ENCODE measurements around the gene GRIK4.
"Not testable (repeated sequence)": the region's sequence is repeated elsewhere in the genome, so short reads cannot be mapped to it uniquely, and the experiment has no call there.

GRIK4 gene, protein sequence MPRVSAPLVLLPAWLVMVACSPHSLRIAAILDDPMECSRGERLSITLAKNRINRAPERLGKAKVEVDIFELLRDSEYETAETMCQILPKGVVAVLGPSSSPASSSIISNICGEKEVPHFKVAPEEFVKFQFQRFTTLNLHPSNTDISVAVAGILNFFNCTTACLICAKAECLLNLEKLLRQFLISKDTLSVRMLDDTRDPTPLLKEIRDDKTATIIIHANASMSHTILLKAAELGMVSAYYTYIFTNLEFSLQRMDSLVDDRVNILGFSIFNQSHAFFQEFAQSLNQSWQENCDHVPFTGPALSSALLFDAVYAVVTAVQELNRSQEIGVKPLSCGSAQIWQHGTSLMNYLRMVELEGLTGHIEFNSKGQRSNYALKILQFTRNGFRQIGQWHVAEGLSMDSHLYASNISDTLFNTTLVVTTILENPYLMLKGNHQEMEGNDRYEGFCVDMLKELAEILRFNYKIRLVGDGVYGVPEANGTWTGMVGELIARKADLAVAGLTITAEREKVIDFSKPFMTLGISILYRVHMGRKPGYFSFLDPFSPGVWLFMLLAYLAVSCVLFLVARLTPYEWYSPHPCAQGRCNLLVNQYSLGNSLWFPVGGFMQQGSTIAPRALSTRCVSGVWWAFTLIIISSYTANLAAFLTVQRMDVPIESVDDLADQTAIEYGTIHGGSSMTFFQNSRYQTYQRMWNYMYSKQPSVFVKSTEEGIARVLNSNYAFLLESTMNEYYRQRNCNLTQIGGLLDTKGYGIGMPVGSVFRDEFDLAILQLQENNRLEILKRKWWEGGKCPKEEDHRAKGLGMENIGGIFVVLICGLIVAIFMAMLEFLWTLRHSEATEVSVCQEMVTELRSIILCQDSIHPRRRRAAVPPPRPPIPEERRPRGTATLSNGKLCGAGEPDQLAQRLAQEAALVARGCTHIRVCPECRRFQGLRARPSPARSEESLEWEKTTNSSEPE

GRCh38 chr11:120511116-120511819, at the start of gene GRIK4:
GRIK4 (plus strand) TSS chr11:120511748; CDS start chr11:120660319, 148,571 bp downstream.
- no peak for FAIRE-seq

DNA sequence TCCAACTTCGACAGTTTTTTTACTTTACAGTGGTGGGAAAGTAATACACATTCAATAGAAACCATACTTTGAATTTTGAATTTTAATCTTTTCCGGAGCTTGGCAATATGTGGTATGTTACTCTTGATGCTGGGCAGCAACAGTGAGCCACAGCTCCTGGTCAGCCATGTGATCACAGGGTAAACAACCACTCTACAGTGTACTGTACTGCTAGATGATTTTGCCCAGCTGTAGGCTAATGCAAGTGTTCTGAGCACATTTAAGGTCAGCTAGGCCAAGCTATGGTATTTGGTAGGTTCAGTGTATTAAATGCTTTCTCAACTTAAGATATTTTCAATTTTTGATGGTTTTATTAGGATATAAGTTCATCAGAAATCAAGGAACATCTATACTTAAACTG, 48.7 kb upstream of the GRIK4 start:
- FAIRE-seq = no peak

DNA sequence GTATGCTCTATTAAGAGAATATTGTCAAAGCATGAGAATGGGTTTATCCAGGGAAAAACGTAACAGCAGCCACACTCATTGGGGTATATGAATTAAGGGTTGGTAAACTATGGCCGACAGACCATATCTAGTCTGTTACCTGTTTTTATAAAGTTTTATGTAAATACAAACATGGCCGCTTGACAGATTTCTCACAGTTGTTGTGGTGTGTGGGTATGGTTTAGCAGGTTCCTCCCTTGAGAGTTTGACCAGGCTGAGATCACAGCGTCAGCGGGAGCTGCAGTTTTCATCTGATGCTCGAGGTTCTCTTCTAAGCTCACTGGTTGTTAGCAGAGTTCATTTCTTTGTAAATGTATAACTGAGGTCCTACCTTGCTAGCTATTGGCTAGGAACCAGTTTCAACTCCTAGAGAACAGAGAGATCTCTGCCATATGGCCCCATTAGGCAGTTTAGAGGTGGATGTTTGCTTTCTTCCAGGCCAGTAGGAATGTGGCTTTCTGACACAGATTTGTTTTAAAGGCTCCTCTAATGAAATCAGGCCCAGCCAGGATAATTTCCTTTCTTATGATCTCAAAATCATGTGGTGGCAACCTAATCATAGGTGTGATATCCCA, 45.5 kb upstream of the GRIK4 start:
- no peak for FAIRE-seq

DNA sequence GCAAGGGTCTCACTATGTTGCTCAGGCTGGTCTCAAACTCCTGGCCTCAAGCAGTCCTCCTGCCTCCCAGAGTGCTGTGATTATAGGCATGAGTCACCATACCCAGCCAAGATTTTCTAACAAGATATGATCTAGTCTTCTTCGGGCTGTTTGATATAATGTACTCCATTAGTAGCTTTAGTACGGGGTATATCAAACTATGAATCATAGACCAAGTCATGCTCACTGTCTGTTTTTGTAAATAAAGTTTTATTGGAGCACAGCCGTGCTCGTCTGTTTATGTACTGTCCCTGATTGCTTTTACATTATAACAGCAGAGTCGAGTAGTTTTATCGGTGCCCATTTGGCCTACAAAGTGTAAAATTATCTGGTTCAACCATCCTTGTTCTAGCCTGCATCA, 43.9 kb upstream of the GRIK4 start:
- no peak for FAIRE-seq

DNA sequence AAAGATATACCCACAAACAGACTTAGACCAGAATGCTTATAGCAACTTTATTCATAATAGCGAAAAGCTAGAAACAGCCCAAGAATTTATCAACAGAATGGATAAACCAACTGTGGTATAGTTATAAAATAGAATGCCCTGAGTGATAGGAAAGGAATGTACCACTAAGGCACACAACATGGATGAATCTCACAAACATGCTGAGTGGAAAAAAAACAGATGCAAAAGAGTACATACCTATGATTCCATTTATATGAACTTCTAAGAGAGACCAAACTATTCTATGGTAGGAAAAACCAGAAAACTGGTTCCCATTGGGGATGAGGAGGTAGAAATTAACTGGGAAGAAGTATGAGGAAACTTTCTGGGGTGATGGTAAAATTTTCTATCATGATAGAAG, 40.4 kb upstream of the GRIK4 start:
- FAIRE-seq = no peak

GRCh38 chr11:120471994-120472393, 39.6 kb upstream of the GRIK4 start:
- FAIRE-seq = no peak

- no peak for FAIRE-seq
Observed at GRCh38 chr11:120473503-120473902, 38.0 kb upstream of the GRIK4 start.

- no peak for FAIRE-seq
Observed at GRCh38 chr11:120482149-120482548, 29.4 kb upstream of the GRIK4 start.

- FAIRE-seq = no peak
Observed at GRCh38 chr11:120484722-120485121, 26.8 kb upstream of the GRIK4 start.

DNA sequence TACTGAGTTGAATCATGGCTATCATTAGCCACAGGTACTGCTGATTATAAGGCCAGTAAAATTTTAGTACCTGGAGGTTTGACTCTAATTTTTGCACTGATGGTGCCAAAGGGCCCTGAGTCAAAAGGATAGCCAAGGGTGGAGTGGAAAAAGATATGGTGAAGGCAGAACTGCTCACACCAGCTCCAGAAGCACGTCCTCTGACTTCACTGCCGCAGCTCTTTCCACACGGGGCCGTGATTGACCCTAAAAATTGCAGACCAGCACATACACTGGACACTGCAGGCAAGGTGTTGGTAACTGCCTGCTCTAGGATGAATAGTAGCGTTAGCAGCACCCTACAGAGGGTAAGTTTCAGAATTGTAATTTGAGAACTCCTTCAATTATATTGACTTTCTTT, 25.4 kb upstream of the GRIK4 start:
- FAIRE-seq = no peak

DNA sequence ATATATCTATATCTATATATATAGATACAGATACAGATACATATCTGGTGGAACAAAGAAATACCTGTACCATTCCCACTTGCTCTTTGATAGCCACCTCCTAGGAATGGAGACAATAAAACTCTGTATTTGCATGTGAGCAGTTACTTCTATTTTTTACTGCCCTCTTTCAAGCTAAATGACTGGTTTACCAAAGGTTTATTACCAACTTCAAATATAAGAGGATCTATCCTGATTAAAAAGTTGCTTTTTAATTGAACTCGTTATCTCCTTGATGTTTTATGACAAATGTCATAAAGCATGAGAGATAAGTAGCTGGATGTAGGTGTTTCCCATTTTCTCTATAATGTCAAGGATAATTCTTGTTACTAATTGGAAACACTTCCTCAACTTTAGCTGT, 21.7 kb upstream of the GRIK4 start:
- FAIRE-seq = no peak

DNA sequence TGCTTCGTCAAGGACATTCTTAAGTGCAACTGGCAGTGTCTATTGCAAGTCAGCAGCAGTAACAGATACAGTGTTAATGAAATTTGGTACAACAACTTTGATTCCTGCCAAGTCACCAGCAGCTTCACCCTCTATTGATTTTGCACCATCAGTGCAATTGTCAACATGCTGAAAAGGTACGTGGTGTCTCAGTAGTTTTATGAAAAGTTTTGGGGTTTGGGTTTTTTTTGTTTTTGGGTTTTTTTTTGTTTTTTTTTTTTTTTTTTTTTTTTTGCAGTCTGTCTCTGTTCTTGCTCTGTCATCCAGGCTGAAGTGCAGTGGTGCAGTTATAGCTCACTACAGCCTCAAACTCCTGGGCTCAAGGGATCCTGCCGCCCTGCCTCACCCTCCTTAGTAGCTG, 19.1 kb upstream of the GRIK4 start:
- FAIRE-seq = no peak

GRCh38 chr11:120494595-120494994, 17.0 kb upstream of the GRIK4 start:
- FAIRE-seq = no peak

- FAIRE-seq = no peak
Observed at GRCh38 chr11:120499088-120499487, 12.5 kb upstream of the GRIK4 start.

- no peak for FAIRE-seq
Observed at GRCh38 chr11:120499859-120500258, 11.7 kb upstream of the GRIK4 start.

- no peak for FAIRE-seq
Observed at GRCh38 chr11:120500414-120501071, 11.0 kb upstream of the GRIK4 start.

DNA sequence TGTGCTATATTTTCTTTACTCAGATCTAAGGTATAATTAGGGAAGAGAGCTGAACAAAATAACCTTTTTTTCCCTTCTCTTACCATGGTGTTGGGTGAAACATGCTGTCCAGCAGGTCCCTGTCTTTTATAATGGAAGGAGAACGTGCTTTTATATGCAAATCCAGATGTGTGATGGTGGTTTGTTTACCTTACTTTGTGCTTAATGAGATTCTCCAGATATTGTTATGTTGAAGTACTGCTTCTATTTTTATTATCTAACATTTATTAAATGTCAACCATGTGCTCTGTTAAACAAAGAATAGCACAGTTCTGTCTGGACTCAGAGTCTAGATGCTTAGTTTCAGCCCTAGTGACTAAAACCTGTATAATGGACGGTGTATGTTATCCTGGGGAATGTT, 10.1 kb upstream of the GRIK4 start:
- FAIRE-seq = no peak

DNA sequence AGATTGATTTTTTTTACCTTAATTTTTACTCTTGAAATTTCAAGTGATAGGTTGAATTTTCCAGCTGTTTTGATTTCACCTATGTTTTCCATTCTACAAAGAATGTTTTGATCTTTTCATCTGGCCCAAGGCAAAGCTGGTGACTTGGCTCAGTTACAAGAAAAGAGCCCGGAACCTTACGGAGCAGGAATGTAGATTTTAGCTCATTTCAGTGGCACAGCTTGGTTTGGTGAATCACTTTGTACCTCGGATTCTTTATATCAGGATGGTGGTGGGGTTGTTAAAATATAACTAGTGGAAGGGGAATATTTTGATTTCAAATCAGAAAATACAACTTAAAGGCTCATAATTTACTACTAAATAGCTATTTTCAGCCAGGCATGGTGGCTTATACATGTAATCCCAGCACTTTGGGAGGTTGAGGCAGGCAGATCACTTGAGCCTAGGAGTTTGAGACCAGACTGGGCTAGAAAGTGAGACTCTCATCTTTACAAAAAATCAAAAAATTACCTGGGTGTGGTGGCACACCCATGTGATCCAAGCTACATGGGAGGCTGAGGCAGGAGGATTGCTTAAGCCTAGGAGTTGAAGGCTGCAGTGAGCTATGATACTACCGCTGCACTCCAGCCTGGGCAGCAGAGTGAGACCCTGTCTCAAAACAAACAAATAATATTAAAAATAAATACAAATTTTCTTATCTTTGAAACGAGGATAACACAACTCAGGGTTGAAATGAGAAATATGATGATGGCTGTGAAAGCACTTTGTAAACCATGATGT, 9.4 kb upstream of the GRIK4 start:
- FAIRE-seq = no peak

GRCh38 chr11:120503529-120503928, 8.0 kb upstream of the GRIK4 start:
- not testable (repeated sequence) for FAIRE-seq

DNA sequence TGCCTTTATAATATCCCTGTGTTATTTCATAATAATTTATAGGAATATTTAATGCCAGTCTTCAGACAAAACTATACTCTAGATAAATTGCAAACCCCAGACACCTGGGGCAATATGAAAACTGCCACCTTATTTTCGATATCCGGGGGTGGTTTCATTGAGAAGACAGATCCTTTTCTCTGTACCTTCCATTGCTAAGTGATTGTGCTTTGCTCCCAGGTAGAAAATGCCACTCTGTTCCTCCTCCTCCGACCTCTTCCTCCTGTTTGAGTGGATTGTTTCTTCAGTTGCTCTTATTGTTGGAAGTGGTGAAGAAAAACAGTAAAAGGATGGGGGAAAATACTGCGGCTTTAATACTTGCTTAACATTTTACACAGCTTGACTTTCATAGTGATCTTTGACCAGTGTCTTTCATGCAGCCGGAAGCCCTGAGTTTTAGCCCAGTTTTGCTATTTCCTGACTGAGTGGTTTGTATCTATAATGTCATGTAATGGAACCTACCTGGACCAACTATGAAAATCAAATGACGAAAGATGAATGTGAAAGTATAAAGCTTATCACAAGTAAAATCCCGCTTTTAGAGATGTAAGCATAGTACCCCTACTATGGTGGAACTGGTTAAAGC, 5.6 kb upstream of the GRIK4 start:
- FAIRE-seq = no peak

Measured in A204.1 (cell line).